Loucy (cell line): ENCODE measurements around the gene CHST10.

Source experiments
- H2AFZ ChIP-seq: fragments of 200-600 bp; sonication (generic); 2 replicates; pipeline ENCODE4 v1.6.0; 2016; ENCODE audit warnings: antibody characterized with exemption, mild to moderate bottlenecking, low read length, moderate library complexity
- H3F3A ChIP-seq: fragments of 200-600 bp; 2 replicates; pipeline ENCODE4 v1.6.0; 2016; ENCODE audit warnings: antibody characterized with exemption, low read depth, mild to moderate bottlenecking
- H3K27me3 ChIP-seq: fragments of 200-600 bp; sonication (generic); 2 replicates; pipeline ENCODE4 v1.6.1; 2014; ENCODE audit warnings: low read length, mild to moderate bottlenecking; ENCODE audit not compliant: insufficient read depth, poor library complexity, severe bottlenecking
- H3K36me3 ChIP-seq: fragments of 200-600 bp; sonication (generic); 2 replicates; pipeline ENCODE4 v1.6.1; 2016; ENCODE audit warnings: low read length; ENCODE audit not compliant: insufficient read depth
- H3K4me1 ChIP-seq: fragments of 200-600 bp; sonication (generic); 2 replicates; pipeline ENCODE4 v1.5.1; 2014; ENCODE audit warnings: low read length, mild to moderate bottlenecking; ENCODE audit not compliant: insufficient read depth, poor library complexity, severe bottlenecking
- H3K4me2 ChIP-seq: fragments of 200-600 bp; sonication (generic); 2 replicates; pipeline ENCODE4 v1.6.0; 2014; ENCODE audit warnings: antibody characterized with exemption, low read length, low read depth, mild to moderate bottlenecking; ENCODE audit not compliant: poor library complexity, severe bottlenecking
- H3K4me3 ChIP-seq: fragments of 200-600 bp; sonication (generic); 2 replicates; pipeline ENCODE4 v1.5.1; 2014; ENCODE audit warnings: low read length, mild to moderate bottlenecking, mixed read lengths; ENCODE audit not compliant: poor library complexity, severe bottlenecking
- H3K79me2 ChIP-seq: fragments of 200-600 bp; sonication (generic); 2 replicates; pipeline ENCODE4 v1.6.1; 2014; ENCODE audit warnings: low read length; ENCODE audit not compliant: insufficient read depth
- H3K9ac ChIP-seq: fragments of 200-600 bp; sonication (generic); 2 replicates; pipeline ENCODE4 v1.6.0; 2014; ENCODE audit warnings: mild to moderate bottlenecking, low read depth, low read length, moderate library complexity; ENCODE audit not compliant: poor library complexity, severe bottlenecking
- H3K9me2 ChIP-seq: fragments of 200-600 bp; sonication (generic); replicated peaks from 2 replicates; pipeline ENCODE4 v1.6.1; 2016; ENCODE audit warnings: low read depth, low read length, mixed read lengths
- H3K9me3 ChIP-seq: fragments of 200-600 bp; sonication (generic); 2 replicates; pipeline ENCODE4 v1.6.1; 2014; ENCODE audit warnings: mild to moderate bottlenecking, antibody characterized with exemption, low read length, low read depth; ENCODE audit not compliant: insufficient read depth
- H4K20me1 ChIP-seq: fragments of 200-600 bp; sonication (generic); 2 replicates; pipeline ENCODE4 v1.6.0; 2014; ENCODE audit warnings: antibody characterized with exemption, low read length, mild to moderate bottlenecking; ENCODE audit not compliant: insufficient read depth, poor library complexity, severe bottlenecking
- CTCF ChIP-seq: fragments of 200-600 bp; sonication (generic); conservative IDR thresholded peaks from 2 replicates; pipeline ENCODE4 v1.5.1; 2014; ENCODE audit warnings: mild to moderate bottlenecking, antibody characterized with exemption, low read length
- EZH2phosphoT487 ChIP-seq: fragments of 200-600 bp; IDR thresholded peaks from 2 replicates; pipeline ENCODE4 v1.6.1; 2018; ENCODE audit warnings: antibody characterized with exemption, mild to moderate bottlenecking, moderate library complexity, borderline replicate concordance

The CHST10 gene

DNA sequence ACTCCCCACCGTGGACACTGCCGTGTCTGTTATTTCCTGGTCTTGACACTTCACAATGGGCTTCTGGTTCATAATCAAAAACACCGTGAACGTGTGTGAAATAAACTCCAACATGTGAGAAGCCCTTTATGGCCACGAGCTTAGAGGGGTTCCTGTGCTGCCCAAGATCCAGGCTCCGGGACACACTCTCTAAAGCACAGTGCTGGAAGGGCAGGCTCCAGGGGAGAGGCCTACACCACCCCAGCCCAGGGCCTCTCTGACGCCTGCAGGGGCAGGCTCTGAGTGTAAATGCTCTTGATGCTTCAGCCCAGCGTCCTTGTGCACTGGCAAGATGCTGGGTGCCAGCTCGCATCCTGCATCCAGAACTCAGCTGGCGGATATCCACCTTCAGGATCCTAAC, 13.7 kb downstream of the CHST10 start:
- no peaks in the 10 kb centered on the region for H3K4me1 ChIP-seq
- H4K20me1 ChIP-seq = no peaks in the 10 kb centered on the region
- H3K27me3 ChIP-seq = no peaks in the 10 kb centered on the region
- TF ChIP-seq CTCF = no peak
- TF ChIP-seq EZH2phosphoT487 = no peak
- H2AFZ ChIP-seq = no peak overlapping the region
- H3K9me2 ChIP-seq = no peaks in the 10 kb centered on the region
- H3K9ac ChIP-seq = no peak overlapping the region
- no peak overlapping the region for H3K4me3 ChIP-seq
- H3K4me2 ChIP-seq = no peak overlapping the region
- peaks cover 8% of the 10 kb centered on the region; the same call in 1 of the 2 replicates for H3K36me3 ChIP-seq
- H3F3A ChIP-seq = no peaks in the 10 kb centered on the region
- no peaks in the 10 kb centered on the region for H3K9me3 ChIP-seq
- H3K79me2 ChIP-seq = no peaks in the 10 kb centered on the region

DNA sequence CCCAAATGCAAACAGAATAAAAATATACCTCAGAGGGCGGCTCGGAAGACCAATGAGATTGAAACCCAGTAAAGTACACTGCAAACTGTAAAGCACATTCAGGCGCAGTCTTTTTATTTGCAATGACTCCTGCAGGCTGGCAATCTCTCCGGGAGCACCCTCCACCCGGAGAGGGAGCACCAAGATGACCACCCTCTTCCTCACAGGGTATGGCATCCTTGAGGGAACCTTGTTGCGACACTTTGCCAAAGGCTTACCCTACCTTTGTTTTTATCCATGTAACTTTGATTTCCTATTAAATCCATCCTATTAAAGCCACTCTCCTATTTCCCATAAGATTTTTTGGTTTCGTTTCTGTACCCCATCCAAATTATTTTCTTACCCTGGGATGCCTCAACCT, 16.2 kb downstream of the CHST10 start:
- Histone ChIP-seq H3K4me3 (no peak overlapping the region), H3K9me3 (no peaks in the 10 kb centered on the region), H3K36me3 (peaks cover 5% of the 10 kb centered on the region; the same call in 1 of the 2 replicates), H3F3A (no peaks in the 10 kb centered on the region), H3K9ac (no peak overlapping the region), H4K20me1 (no peaks in the 10 kb centered on the region), H3K9me2 (no peaks in the 10 kb centered on the region), H3K4me2 (no peak overlapping the region), H2AFZ (no peak overlapping the region), H3K27me3 (no peaks in the 10 kb centered on the region), H3K4me1 (no peaks in the 10 kb centered on the region), H3K79me2 (no peaks in the 10 kb centered on the region)
- TF ChIP-seq EZH2phosphoT487 = no peak
- no peak for TF ChIP-seq CTCF

GRCh38 chr2:100399714-100400113, 17.8 kb downstream of the CHST10 start:
- no peak overlapping the region for H3K4me2 ChIP-seq
- no peak overlapping the region for H2AFZ ChIP-seq
- no peaks in the 10 kb centered on the region for H3K79me2 ChIP-seq
- H4K20me1 ChIP-seq = no peaks in the 10 kb centered on the region
- H3K27me3 ChIP-seq = no peaks in the 10 kb centered on the region
- no peaks in the 10 kb centered on the region for H3K4me1 ChIP-seq
- H3K9me3 ChIP-seq = no peaks in the 10 kb centered on the region
- no peaks in the 10 kb centered on the region; the same call in 1 of the 2 replicates for H3K36me3 ChIP-seq
- no peak overlapping the region for H3K9ac ChIP-seq
- no peaks in the 10 kb centered on the region for H3K9me2 ChIP-seq
- TF ChIP-seq CTCF = no peak
- TF ChIP-seq EZH2phosphoT487 = no peak
- no peak overlapping the region for H3K4me3 ChIP-seq
- H3F3A ChIP-seq = no peaks in the 10 kb centered on the region
